HepG2 (cell line): ENCODE measurements around the gene XRCC2. TPM values are rescaled to one million over a fixed set of nuclear protein-coding genes. Genes with fewer than 3 reads are reported as not detected.

Experiments used
- ATAC-seq: fragments of 200-7000 bp; cut with Tn5 transposase; 3 replicates; pipeline ENCODE4 v1.9.1; 2020; ENCODE audit warnings: mild to moderate bottlenecking, moderate library complexity
- BruUV-seq: library from RNA; stranded (reverse); fragments of 400-500 nt; replicated peaks from 2 replicates; lab custom pipeline; 2021; lab: Mats Ljungman, UMichigan
- CTCF ChIA-PET: fragments of 300-600 bp; formaldehyde crosslinking; extraction: SDS; loops from one replicate; lab custom pipeline; 2021; ENCODE audit warnings: low total read pairs, inconsistent platforms, low intra/inter-chr PET ratio; lab: Yijun Ruan, JAX
- POLR2A ChIA-PET: fragments of 350-600 bp; sonication (Branson Sonifier 250); formaldehyde crosslinking; loops from one replicate; lab custom pipeline; 2020; ENCODE audit warnings: antibody characterized with exemption, inconsistent platforms; lab: Yijun Ruan, JAX
- DNase-seq: peaks from one replicate; pipeline ENCODE4 v3.0.0-alpha.2; 2015; ENCODE audit warnings: low spot score
- FAIRE-seq: peaks from 3 replicates; lab custom pipeline; 2011; peaks lifted over from hg19 to GRCh38; lab: Jason Lieb, UNC
- H2AFZ ChIP-seq: one replicate; pipeline ENCODE4 v1.6.1; 2011; ENCODE audit warnings: low read length, inconsistent platforms
- H3K27ac ChIP-seq: fragments of 300-600 bp; 3 replicates; pipeline ENCODE4 v1.8.0; 2011; ENCODE audit warnings: mixed run types, mild to moderate bottlenecking, mixed read lengths, low read length, inconsistent platforms; ENCODE audit not compliant: insufficient read depth; ENCODE audit errors: extremely low read length
- H3K27me3 ChIP-seq, 2 experiments: fragments of 200-600 bp in 1 of 2; 2 replicates in 1 of 2; 3 replicates in 1 of 2; pipeline versions ENCODE4 v1.6.0 to v1.8.0; 2011; ENCODE audit warnings: low read length in 2 of 2, mild to moderate bottlenecking in 2 of 2, moderate library complexity in 2 of 2, inconsistent platforms in 1 of 2; ENCODE audit not compliant: insufficient read depth in 2 of 2, control insufficient read depth in 1 of 2
- H3K36me3 ChIP-seq, 2 experiments: fragments of 200-600 bp in 1 of 2; replicated peaks in 1 of 2; 2 replicates in 1 of 2; 3 replicates in 1 of 2; pipeline versions ENCODE4 v1.5.1 to v1.8.0; 2011; ENCODE audit warnings: low read length in 2 of 2, inconsistent platforms in 1 of 2; ENCODE audit not compliant: insufficient read depth in 2 of 2, control insufficient read depth in 1 of 2
- H3K4me1 ChIP-seq: 2 replicates; pipeline ENCODE4 v1.5.1; 2012; ENCODE audit warnings: low read length, inconsistent platforms; ENCODE audit not compliant: insufficient read depth
- H3K4me2 ChIP-seq: 2 replicates; pipeline ENCODE4 v1.6.0; 2011; ENCODE audit warnings: low read depth, low read length, inconsistent platforms
- H3K4me3 ChIP-seq, 3 experiments: fragments of 200-600 bp in 1 of 3; sonication (generic), shearing (Covaris generic) in 1 of 3; replicated peaks in 1 of 3; 2 replicates each; pipeline ENCODE4 v1.5.1; 2011 to 2016; ENCODE audit warnings: low read length in 3 of 3, inconsistent platforms in 2 of 3, low read depth in 2 of 3, mild to moderate bottlenecking in 2 of 3, control low read depth in 1 of 3, mixed read lengths in 1 of 3; ENCODE audit not compliant: insufficient read depth in 1 of 3
- H3K79me2 ChIP-seq: one replicate; pipeline ENCODE4 v1.6.1; 2011; ENCODE audit warnings: low read length, inconsistent platforms; ENCODE audit not compliant: insufficient read depth
- H3K9ac ChIP-seq: 2 replicates; pipeline ENCODE4 v1.6.0; 2011; ENCODE audit warnings: mild to moderate bottlenecking, low read depth, low read length, inconsistent platforms; ENCODE audit not compliant: insufficient read depth
- H3K9me3 ChIP-seq: 2 replicates; pipeline ENCODE4 v1.5.1; 2012; ENCODE audit warnings: mild to moderate bottlenecking, low read length
- H4K20me1 ChIP-seq: 2 replicates; pipeline ENCODE4 v1.6.0; 2011; ENCODE audit warnings: inconsistent platforms, mild to moderate bottlenecking, low read length, moderate library complexity; ENCODE audit not compliant: insufficient read depth
- DNMT1 ChIP-seq: sonication (generic); formaldehyde crosslinking; IDR thresholded peaks from 2 replicates; pipeline ENCODE4 v1.5.1; 2020; ENCODE audit warnings: mild to moderate bottlenecking, missing genetic modification reagents
- IKZF1 ChIP-seq: fragments of 450-650 bp; IDR thresholded peaks from 2 replicates; pipeline ENCODE4 v1.7.1; 2016
- NCOR1 ChIP-seq: fragments of 200-600 bp; sonication (generic); IDR thresholded peaks from 2 replicates; pipeline ENCODE4 v1.7.0; 2017; ENCODE audit warnings: antibody characterized with exemption, low read length, borderline replicate concordance
- ZFP1 ChIP-seq: IDR thresholded peaks from 2 replicates; pipeline ENCODE4 v1.6.1; 2016
- ZNF530 ChIP-seq: sonication (generic); formaldehyde crosslinking; IDR thresholded peaks from 2 replicates; pipeline ENCODE4 v1.5.0; 2020; ENCODE audit warnings: low read depth, mild to moderate bottlenecking, missing genetic modification reagents
- WGBS: methylation state at CpG from one replicate; pipeline ENCODE4 v1.1.6; 2017; ENCODE audit warnings: low lambda C conversion rate; 5-methylcytosine and 5-hydroxymethylcytosine counted together
- in situ Hi-C: cut with HindIII; loops from 2 replicates; pipeline ENCODE4 v1.10.0; 2017; ENCODE audit warnings: low pct_unique_long_range_greater_than_20kb; ENCODE audit not compliant: extremely low pct_ligation_motif_present
- intact Hi-C: fragments of 100-400 bp; cut with micrococcal nuclease; formaldehyde crosslinking; loops from one replicate; pipeline ENCODE4 v1.10.0; 2022; ENCODE audit not compliant: unreplicated experiment
- polyA plus RNA-seq, 8 experiments: library from polyadenylated mRNA; depleted of rRNA in 3 of 8; stranded (reverse) in 7 of 8; unstranded in 1 of 8; fragments of >200 nt; fragmentation: Illumina TruSeq in 4 of 8; extraction: Trizol in 4 of 8; gene quantifications; 2 replicates each; pipeline versions ENCODE4 v1.2.1 to v1.2.3, GENCODE V29; 2011 to 2016; ENCODE audit warnings: low read depth in 4 of 8, missing spikeins in 1 of 8, mixed read lengths in 1 of 8; ENCODE audit not compliant: insufficient read depth in 1 of 8
- total RNA-seq, 5 experiments: library from RNA; depleted of rRNA; stranded (reverse); fragments of >200 nt; fragmentation: Illumina TruSeq; extraction: Trizol; gene quantifications; 2 replicates each; pipeline ENCODE4 v1.2.3, GENCODE V29; 2016; ENCODE audit warnings: low read depth in 1 of 5
- TF ChIP-seq, protein P1 (sequence below): sonication (generic); formaldehyde crosslinking; IDR thresholded peaks from 2 replicates; pipeline ENCODE4 v1.8.1; 2023; ENCODE audit warnings: mild to moderate bottlenecking, inconsistent platforms, moderate library complexity, missing genetic modification reagents, borderline replicate concordance
- TF ChIP-seq, protein P2 (sequence below): sonication (generic); formaldehyde crosslinking; IDR thresholded peaks from 2 replicates; pipeline ENCODE4 v1.5.0; 2020; ENCODE audit warnings: missing genetic modification reagents
- TF ChIP-seq, protein P3 (sequence below): sonication (generic); formaldehyde crosslinking; IDR thresholded peaks from 2 replicates; pipeline ENCODE4 v1.4.0; 2020; ENCODE audit warnings: missing genetic modification reagents, low read depth, mild to moderate bottlenecking, borderline replicate concordance
- TF ChIP-seq, protein P4 (sequence below): sonication (generic); formaldehyde crosslinking; IDR thresholded peaks from 2 replicates; pipeline ENCODE4 v1.4.0; 2020; ENCODE audit warnings: missing genetic modification reagents
- TF ChIP-seq, protein P5 (sequence below): sonication (generic); formaldehyde crosslinking; IDR thresholded peaks from 2 replicates; pipeline ENCODE4 v1.4.0; 2020; ENCODE audit warnings: missing genetic modification reagents

The XRCC2 gene
- total and polyA plus RNA-seq, 2 of the 13 experiments (the other 11 are each of a cell fraction or from before 2014, with no cell fraction given), result 3.8 to 14.5 TPM

DNA sequence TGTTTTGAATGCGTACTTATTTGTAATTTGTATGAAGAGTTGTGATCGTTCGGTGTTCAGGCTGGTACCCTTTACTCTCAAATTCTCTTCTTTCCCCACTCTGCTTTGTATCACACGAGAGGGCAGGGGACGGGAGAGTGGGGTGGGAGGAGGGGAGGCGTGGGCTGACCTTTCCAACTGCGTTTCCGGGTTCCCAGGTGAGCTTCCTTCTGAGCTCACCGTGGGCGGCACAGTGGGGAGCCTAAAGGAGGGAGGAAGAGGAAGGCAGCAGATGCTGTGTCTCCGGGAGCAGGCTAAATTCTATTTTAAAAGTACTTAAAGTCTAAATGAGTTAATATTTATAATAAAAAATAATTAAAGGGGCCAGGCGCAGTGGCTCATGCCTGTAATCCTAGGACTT is 7.4 kb upstream of the XRCC2 start:
- no peak overlapping the region for H3K27ac ChIP-seq
- no peaks in the 10 kb centered on the region for H3K36me3 ChIP-seq
- no peak overlapping the region for H3K4me3 ChIP-seq
- H3K9ac ChIP-seq, result no peak overlapping the region
- H3K79me2 ChIP-seq, result no peaks in the 10 kb centered on the region
- FAIRE-seq (no peak), DNase-seq (no peak), ATAC-seq (no peak)
- no peak overlapping the region for H2AFZ ChIP-seq
- WGBS, result 42% methylated on average over 12 of the region's 12 CpGs
- no peak for TF ChIP-seq ZFP1 (CRISPR knock-in tag)
- TF ChIP-seq ZNF530 (CRISPR knock-in tag), result no peak
- no peak for TF ChIP-seq DNMT1
- TF ChIP-seq, protein P1, sequence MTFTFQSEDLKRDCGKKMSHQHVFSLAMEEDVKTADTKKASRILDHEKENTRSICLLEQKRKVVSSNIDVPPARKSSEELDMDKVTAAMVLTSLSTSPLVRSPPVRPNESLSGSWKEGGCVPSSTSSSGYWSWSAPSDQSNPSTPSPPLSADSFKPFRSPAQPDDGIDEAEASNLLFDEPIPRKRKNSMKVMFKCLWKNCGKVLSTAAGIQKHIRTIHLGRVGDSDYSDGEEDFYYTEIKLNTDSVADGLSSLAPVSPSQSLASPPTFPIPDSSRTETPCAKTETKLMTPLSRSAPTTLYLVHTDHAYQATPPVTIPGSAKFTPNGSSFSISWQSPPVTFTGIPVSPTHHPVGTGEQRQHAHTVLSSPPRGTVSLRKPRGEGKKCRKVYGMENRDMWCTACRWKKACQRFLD (CRISPR knock-in tag), result no peak
- TF ChIP-seq, protein P2, sequence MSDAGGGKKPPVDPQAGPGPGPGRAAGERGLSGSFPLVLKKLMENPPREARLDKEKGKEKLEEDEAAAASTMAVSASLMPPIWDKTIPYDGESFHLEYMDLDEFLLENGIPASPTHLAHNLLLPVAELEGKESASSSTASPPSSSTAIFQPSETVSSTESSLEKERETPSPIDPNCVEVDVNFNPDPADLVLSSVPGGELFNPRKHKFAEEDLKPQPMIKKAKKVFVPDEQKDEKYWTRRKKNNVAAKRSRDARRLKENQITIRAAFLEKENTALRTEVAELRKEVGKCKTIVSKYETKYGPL (CRISPR knock-in tag), result no peak
- TF ChIP-seq, protein P3, sequence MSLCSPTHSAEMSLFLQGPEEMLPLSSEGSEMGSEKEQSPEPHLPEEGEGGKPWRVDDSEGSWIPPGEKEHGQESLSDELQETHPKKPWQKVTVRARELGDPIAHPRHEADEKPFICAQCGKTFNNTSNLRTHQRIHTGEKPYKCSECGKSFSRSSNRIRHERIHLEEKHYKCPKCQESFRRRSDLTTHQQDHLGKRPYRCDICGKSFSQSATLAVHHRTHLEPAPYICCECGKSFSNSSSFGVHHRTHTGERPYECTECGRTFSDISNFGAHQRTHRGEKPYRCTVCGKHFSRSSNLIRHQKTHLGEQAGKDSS (CRISPR knock-in tag), result no peak
- no peak for TF ChIP-seq NCOR1
- no peak for TF ChIP-seq IKZF1
- TF ChIP-seq, protein P4, sequence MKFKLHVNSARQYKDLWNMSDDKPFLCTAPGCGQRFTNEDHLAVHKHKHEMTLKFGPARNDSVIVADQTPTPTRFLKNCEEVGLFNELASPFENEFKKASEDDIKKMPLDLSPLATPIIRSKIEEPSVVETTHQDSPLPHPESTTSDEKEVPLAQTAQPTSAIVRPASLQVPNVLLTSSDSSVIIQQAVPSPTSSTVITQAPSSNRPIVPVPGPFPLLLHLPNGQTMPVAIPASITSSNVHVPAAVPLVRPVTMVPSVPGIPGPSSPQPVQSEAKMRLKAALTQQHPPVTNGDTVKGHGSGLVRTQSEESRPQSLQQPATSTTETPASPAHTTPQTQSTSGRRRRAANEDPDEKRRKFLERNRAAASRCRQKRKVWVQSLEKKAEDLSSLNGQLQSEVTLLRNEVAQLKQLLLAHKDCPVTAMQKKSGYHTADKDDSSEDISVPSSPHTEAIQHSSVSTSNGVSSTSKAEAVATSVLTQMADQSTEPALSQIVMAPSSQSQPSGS (CRISPR knock-in tag), result no peak
- TF ChIP-seq, protein P5, sequence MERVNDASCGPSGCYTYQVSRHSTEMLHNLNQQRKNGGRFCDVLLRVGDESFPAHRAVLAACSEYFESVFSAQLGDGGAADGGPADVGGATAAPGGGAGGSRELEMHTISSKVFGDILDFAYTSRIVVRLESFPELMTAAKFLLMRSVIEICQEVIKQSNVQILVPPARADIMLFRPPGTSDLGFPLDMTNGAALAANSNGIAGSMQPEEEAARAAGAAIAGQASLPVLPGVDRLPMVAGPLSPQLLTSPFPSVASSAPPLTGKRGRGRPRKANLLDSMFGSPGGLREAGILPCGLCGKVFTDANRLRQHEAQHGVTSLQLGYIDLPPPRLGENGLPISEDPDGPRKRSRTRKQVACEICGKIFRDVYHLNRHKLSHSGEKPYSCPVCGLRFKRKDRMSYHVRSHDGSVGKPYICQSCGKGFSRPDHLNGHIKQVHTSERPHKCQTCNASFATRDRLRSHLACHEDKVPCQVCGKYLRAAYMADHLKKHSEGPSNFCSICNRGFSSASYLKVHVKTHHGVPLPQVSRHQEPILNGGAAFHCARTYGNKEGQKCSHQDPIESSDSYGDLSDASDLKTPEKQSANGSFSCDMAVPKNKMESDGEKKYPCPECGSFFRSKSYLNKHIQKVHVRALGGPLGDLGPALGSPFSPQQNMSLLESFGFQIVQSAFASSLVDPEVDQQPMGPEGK (CRISPR knock-in tag), result no peak
- in situ Hi-C loops, result no loop called here
- peak overlapping the region; percentile 7; the same call in 1 of the 2 replicates for H3K4me2 ChIP-seq
- no TSS peak for BruUV-seq
- H3K4me1 ChIP-seq, result no peaks in the 10 kb centered on the region
- CTCF ChIA-PET, result no interaction called here
- H4K20me1 ChIP-seq, result no peaks in the 10 kb centered on the region
- no peaks in the 10 kb centered on the region; the same call in 1 of the 2 replicates for H3K9me3 ChIP-seq
- intact Hi-C loops, result no loop called here
- POLR2A ChIA-PET, result no interaction called here
- H3K27me3 ChIP-seq, result no peaks in the 10 kb centered on the region
